SK-N-MC (cell line): ENCODE measurements around the gene PRDM16.

Experiments used
- EZH2 ChIP-seq: fragments of 200-600 bp; sonication (generic); IDR thresholded peaks from one replicate; pipeline ENCODE4 v1.6.1; 2017; ENCODE audit warnings: antibody characterized with exemption
- FOXP2 ChIP-seq: optimal IDR thresholded peaks from 2 replicates; pipeline ENCODE3; 2011; ENCODE audit warnings: mild to moderate bottlenecking, moderate library complexity; ENCODE audit not compliant: insufficient read depth; ENCODE audit errors: extremely low read length, control extremely low read depth
- POLR2AphosphoS5 ChIP-seq: IDR thresholded peaks from 2 replicates; pipeline ENCODE4 v1.6.1; 2012; ENCODE audit warnings: mild to moderate bottlenecking, low read depth, low read length, borderline replicate concordance

DNA sequence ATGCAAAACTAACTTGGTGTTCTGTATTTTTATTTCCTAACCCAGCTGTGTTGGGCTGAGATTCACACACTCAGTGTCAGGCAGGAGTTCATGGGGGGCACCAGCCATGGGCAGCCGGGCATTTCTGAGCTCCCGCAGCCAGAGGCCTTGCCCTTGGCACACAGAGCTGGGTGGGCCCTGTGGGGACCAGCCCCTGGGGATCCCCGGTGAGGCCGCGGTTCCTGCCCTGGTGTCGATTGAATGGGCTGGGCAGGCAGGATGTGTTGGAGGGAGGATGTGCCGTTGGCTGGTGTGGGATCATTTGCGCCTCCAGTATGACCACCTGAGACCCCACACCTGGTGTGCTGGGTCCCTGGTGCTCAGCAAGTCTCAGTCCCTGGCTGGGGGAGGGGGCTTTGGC, 91.0 kb downstream of the PRDM16 start:
- TF ChIP-seq POLR2AphosphoS5 (no peak), EZH2 (no peak), FOXP2 (no peak)
